ENCODE results near the gene FRMPD4.

The FRMPD4 gene

DNA sequence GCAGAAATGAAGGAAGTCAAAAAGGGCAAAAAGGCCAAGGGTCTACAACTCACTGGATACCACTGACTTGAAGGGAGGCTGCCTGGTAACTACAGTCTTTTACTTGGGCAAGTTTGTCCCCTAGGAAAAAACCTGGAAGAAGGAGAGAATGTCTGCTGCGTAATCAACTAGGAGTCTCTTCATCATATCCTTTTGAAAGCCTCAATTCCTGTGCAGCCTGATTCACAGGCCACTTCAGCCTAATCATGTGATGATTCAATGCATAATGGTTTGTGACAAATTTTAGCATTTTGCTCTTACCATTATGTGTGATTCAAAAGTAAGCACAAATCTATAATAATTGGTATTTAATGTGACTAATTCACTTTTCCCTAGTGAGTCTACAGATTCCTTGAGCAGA, 273.6 kb downstream of the FRMPD4 start:
- Histone ChIP-seq H3K9me3 (ENCODE audit: control insufficient read depth in 2 of 2, low read length in 2 of 2) (no peaks in the 10 kb centered on the region), H3K36me3 (ENCODE audit: control insufficient read depth in 2 of 2, insufficient read depth in 2 of 2, low read length in 2 of 2) (no peaks in the 10 kb centered on the region), H3K4me1 (ENCODE audit: control insufficient read depth in 2 of 2, insufficient read depth in 2 of 2, low read length in 2 of 2) (no peaks in the 10 kb centered on the region), H3K27ac (ENCODE audit: low read depth in 2 of 2, low read length in 2 of 2) (no peak overlapping the region), H3K4me3 (ENCODE audit: low read length in 2 of 2) (no peak overlapping the region), H3K9ac (ENCODE audit: low read depth in 1 of 2, low read length in 2 of 2) (no peak overlapping the region), H3K27me3 (ENCODE audit: control insufficient read depth in 2 of 2, insufficient read depth in 2 of 2, low read length in 2 of 2) (no peaks in the 10 kb centered on the region)

GRCh38 chrX:12412561-12412960, 274.3 kb downstream of the FRMPD4 start:
- H3K4me3 ChIP-seq (ENCODE audit: low read length in 2 of 2), result no peak overlapping the region
- H3K9me3 ChIP-seq (ENCODE audit: control insufficient read depth in 2 of 2, low read length in 2 of 2), result no peaks in the 10 kb centered on the region
- H3K4me1 ChIP-seq (ENCODE audit: control insufficient read depth in 2 of 2, insufficient read depth in 2 of 2, low read length in 2 of 2), result no peaks in the 10 kb centered on the region
- no peaks in the 10 kb centered on the region for H3K36me3 ChIP-seq (ENCODE audit: control insufficient read depth in 2 of 2, insufficient read depth in 2 of 2, low read length in 2 of 2)
- no peak overlapping the region for H3K27ac ChIP-seq (ENCODE audit: low read depth in 2 of 2, low read length in 2 of 2)
- H3K27me3 ChIP-seq (ENCODE audit: control insufficient read depth in 2 of 2, insufficient read depth in 2 of 2, low read length in 2 of 2), result no peaks in the 10 kb centered on the region
- no peak overlapping the region for H3K9ac ChIP-seq (ENCODE audit: low read depth in 1 of 2, low read length in 2 of 2)

- H3K9ac ChIP-seq (ENCODE audit: low read depth in 1 of 2, low read length in 2 of 2), result no peak overlapping the region
- no peaks in the 10 kb centered on the region for H3K36me3 ChIP-seq (ENCODE audit: control insufficient read depth in 2 of 2, insufficient read depth in 2 of 2, low read length in 2 of 2)
- no peak overlapping the region for H3K27ac ChIP-seq (ENCODE audit: low read depth in 2 of 2, low read length in 2 of 2)
- H3K4me3 ChIP-seq (ENCODE audit: low read length in 2 of 2), result no peak overlapping the region
- no peaks in the 10 kb centered on the region for H3K4me1 ChIP-seq (ENCODE audit: control insufficient read depth in 2 of 2, insufficient read depth in 2 of 2, low read length in 2 of 2)
- no peaks in the 10 kb centered on the region for H3K9me3 ChIP-seq (ENCODE audit: control insufficient read depth in 2 of 2, low read length in 2 of 2)
- H3K27me3 ChIP-seq (ENCODE audit: control insufficient read depth in 2 of 2, insufficient read depth in 2 of 2, low read length in 2 of 2), result no peaks in the 10 kb centered on the region
Measured at GRCh38 chrX:12419591-12419990, 281.3 kb downstream of the FRMPD4 start.

GRCh38 chrX:12421918-12422317, 283.6 kb downstream of the FRMPD4 start:
- no peaks in the 10 kb centered on the region for H3K27me3 ChIP-seq (ENCODE audit: control insufficient read depth in 2 of 2, insufficient read depth in 2 of 2, low read length in 2 of 2)
- H3K9me3 ChIP-seq (ENCODE audit: control insufficient read depth in 2 of 2, low read length in 2 of 2), result no peaks in the 10 kb centered on the region
- H3K27ac ChIP-seq (ENCODE audit: low read depth in 2 of 2, low read length in 2 of 2), result no peak overlapping the region
- H3K4me1 ChIP-seq (ENCODE audit: control insufficient read depth in 2 of 2, insufficient read depth in 2 of 2, low read length in 2 of 2), result no peaks in the 10 kb centered on the region
- no peak overlapping the region for H3K4me3 ChIP-seq (ENCODE audit: low read length in 2 of 2)
- no peak overlapping the region for H3K9ac ChIP-seq (ENCODE audit: low read depth in 1 of 2, low read length in 2 of 2)
- no peaks in the 10 kb centered on the region for H3K36me3 ChIP-seq (ENCODE audit: control insufficient read depth in 2 of 2, insufficient read depth in 2 of 2, low read length in 2 of 2)

DNA sequence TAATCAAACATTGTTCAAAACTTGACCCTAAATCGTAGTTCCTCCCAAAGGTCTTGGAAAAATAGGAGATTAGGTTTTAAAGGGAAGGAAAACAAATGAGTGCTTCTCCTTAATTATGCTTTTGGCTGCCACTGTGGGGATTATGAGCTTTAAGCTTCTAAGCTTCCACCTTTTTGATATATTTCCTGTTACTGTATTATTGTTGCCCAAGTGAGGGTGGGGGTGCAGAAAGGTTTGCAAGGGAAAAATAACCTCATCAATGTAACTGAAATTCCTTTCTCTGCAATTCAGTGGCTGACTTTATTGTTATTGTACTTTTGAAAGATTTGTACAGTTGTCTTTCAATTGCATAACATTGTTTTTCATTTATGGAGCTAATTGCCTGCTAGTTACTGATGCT, 285.1 kb downstream of the FRMPD4 start:
- Histone ChIP-seq H3K9ac (ENCODE audit: low read depth in 1 of 2, low read length in 2 of 2) (no peak overlapping the region), H3K27ac (ENCODE audit: low read depth in 2 of 2, low read length in 2 of 2) (no peak overlapping the region), H3K4me3 (ENCODE audit: low read length in 2 of 2) (no peak overlapping the region), H3K9me3 (ENCODE audit: control insufficient read depth in 2 of 2, low read length in 2 of 2) (no peaks in the 10 kb centered on the region), H3K36me3 (ENCODE audit: control insufficient read depth in 2 of 2, insufficient read depth in 2 of 2, low read length in 2 of 2) (no peaks in the 10 kb centered on the region), H3K4me1 (ENCODE audit: control insufficient read depth in 2 of 2, insufficient read depth in 2 of 2, low read length in 2 of 2) (no peaks in the 10 kb centered on the region), H3K27me3 (ENCODE audit: control insufficient read depth in 2 of 2, insufficient read depth in 2 of 2, low read length in 2 of 2) (no peaks in the 10 kb centered on the region)

- no peak overlapping the region for H3K27ac ChIP-seq (ENCODE audit: low read depth in 2 of 2, low read length in 2 of 2)
Measured at GRCh38 chrX:12425496-12425895, 287.2 kb downstream of the FRMPD4 start.

GRCh38 chrX:12426420-12426819, 288.1 kb downstream of the FRMPD4 start:
- Histone ChIP-seq H3K36me3 (ENCODE audit: control insufficient read depth in 2 of 2, insufficient read depth in 2 of 2, low read length in 2 of 2) (no peaks in the 10 kb centered on the region), H3K27ac (ENCODE audit: low read depth in 2 of 2, low read length in 2 of 2) (no peak overlapping the region), H3K27me3 (ENCODE audit: control insufficient read depth in 2 of 2, insufficient read depth in 2 of 2, low read length in 2 of 2) (no peaks in the 10 kb centered on the region), H3K9me3 (ENCODE audit: control insufficient read depth in 2 of 2, low read length in 2 of 2) (no peaks in the 10 kb centered on the region), H3K9ac (ENCODE audit: low read depth in 1 of 2, low read length in 2 of 2) (no peak overlapping the region), H3K4me3 (ENCODE audit: low read length in 2 of 2) (no peak overlapping the region), H3K4me1 (ENCODE audit: control insufficient read depth in 2 of 2, insufficient read depth in 2 of 2, low read length in 2 of 2) (no peaks in the 10 kb centered on the region)

More at GRCh38 chrX:12425496-12425895, 287.2 kb downstream of the FRMPD4 start:
- Histone ChIP-seq H3K36me3 (ENCODE audit: control insufficient read depth in 2 of 2, insufficient read depth in 2 of 2, low read length in 2 of 2) (no peaks in the 10 kb centered on the region), H3K4me3 (ENCODE audit: low read length in 2 of 2) (no peak overlapping the region), H3K9ac (ENCODE audit: low read depth in 1 of 2, low read length in 2 of 2) (no peak overlapping the region), H3K4me1 (ENCODE audit: control insufficient read depth in 2 of 2, insufficient read depth in 2 of 2, low read length in 2 of 2) (no peaks in the 10 kb centered on the region), H3K9me3 (ENCODE audit: control insufficient read depth in 2 of 2, low read length in 2 of 2) (no peaks in the 10 kb centered on the region), H3K27me3 (ENCODE audit: control insufficient read depth in 2 of 2, insufficient read depth in 2 of 2, low read length in 2 of 2) (no peaks in the 10 kb centered on the region)

DNA sequence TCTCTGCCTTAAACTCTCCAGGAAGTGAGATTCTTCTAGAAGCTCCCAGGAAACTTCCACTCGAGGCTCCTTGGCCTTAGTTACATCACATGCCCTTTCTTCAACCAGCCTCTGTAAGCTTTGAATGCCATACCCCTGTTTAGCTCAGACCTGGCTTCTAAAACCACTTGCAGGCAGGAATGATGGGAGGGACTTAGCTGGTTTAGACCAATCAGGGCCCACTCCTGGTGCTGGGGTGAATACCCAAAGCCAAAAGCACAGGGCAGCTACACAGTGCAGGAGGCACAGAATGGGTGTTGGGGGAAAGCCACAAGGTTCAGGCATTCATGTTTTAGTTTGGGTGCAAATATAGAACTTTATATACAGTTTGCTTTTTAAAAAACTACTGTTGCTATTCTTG, 296.2 kb downstream of the FRMPD4 start:
- H3K9ac ChIP-seq (ENCODE audit: low read depth in 1 of 2, low read length in 2 of 2), result no peak overlapping the region
- no peaks in the 10 kb centered on the region for H3K9me3 ChIP-seq (ENCODE audit: control insufficient read depth in 2 of 2, low read length in 2 of 2)
- no peaks in the 10 kb centered on the region for H3K36me3 ChIP-seq (ENCODE audit: control insufficient read depth in 2 of 2, insufficient read depth in 2 of 2, low read length in 2 of 2)
- H3K4me3 ChIP-seq (ENCODE audit: low read length in 2 of 2), result no peak overlapping the region
- H3K4me1 ChIP-seq (ENCODE audit: control insufficient read depth in 2 of 2, insufficient read depth in 2 of 2, low read length in 2 of 2), result no peaks in the 10 kb centered on the region
- H3K27me3 ChIP-seq (ENCODE audit: control insufficient read depth in 2 of 2, insufficient read depth in 2 of 2, low read length in 2 of 2), result no peaks in the 10 kb centered on the region
- no peak overlapping the region for H3K27ac ChIP-seq (ENCODE audit: low read depth in 2 of 2, low read length in 2 of 2)

GRCh38 chrX:12439416-12439815, 301.1 kb downstream of the FRMPD4 start:
- H3K9me3 ChIP-seq (ENCODE audit: control insufficient read depth in 2 of 2, low read length in 2 of 2), result no peaks in the 10 kb centered on the region
- H3K4me3 ChIP-seq (ENCODE audit: low read length in 2 of 2), result no peak overlapping the region
- no peaks in the 10 kb centered on the region for H3K4me1 ChIP-seq (ENCODE audit: control insufficient read depth in 2 of 2, insufficient read depth in 2 of 2, low read length in 2 of 2)
- no peaks in the 10 kb centered on the region for H3K36me3 ChIP-seq (ENCODE audit: control insufficient read depth in 2 of 2, insufficient read depth in 2 of 2, low read length in 2 of 2)
- H3K27ac ChIP-seq (ENCODE audit: low read depth in 2 of 2, low read length in 2 of 2), result no peak overlapping the region
- no peaks in the 10 kb centered on the region for H3K27me3 ChIP-seq (ENCODE audit: control insufficient read depth in 2 of 2, insufficient read depth in 2 of 2, low read length in 2 of 2)
- H3K9ac ChIP-seq (ENCODE audit: low read depth in 1 of 2, low read length in 2 of 2), result no peak overlapping the region

GRCh38 chrX:12440246-12440645, 302.0 kb downstream of the FRMPD4 start:
- H3K4me3 ChIP-seq (ENCODE audit: low read length in 2 of 2), result no peak overlapping the region
- H3K27ac ChIP-seq (ENCODE audit: low read depth in 2 of 2, low read length in 2 of 2), result no peak overlapping the region
- no peaks in the 10 kb centered on the region for H3K9me3 ChIP-seq (ENCODE audit: control insufficient read depth in 2 of 2, low read length in 2 of 2)
- no peaks in the 10 kb centered on the region for H3K36me3 ChIP-seq (ENCODE audit: control insufficient read depth in 2 of 2, insufficient read depth in 2 of 2, low read length in 2 of 2)
- no peaks in the 10 kb centered on the region for H3K27me3 ChIP-seq (ENCODE audit: control insufficient read depth in 2 of 2, insufficient read depth in 2 of 2, low read length in 2 of 2)
- H3K9ac ChIP-seq (ENCODE audit: low read depth in 1 of 2, low read length in 2 of 2), result no peak overlapping the region
- H3K4me1 ChIP-seq (ENCODE audit: control insufficient read depth in 2 of 2, insufficient read depth in 2 of 2, low read length in 2 of 2), result no peaks in the 10 kb centered on the region

All from mucosa of rectum (tissue), 2 donors.